ENCODE results near the gene ERCC8.

The ERCC8 gene

GRCh38 chr5:60833520-60833919 is 111.3 kb downstream of the ERCC8 start:
- DNase-seq: no peak

- DNase-seq: no peak
Measured at GRCh38 chr5:60830581-60831127, 114.2 kb downstream of the ERCC8 start.

DNA sequence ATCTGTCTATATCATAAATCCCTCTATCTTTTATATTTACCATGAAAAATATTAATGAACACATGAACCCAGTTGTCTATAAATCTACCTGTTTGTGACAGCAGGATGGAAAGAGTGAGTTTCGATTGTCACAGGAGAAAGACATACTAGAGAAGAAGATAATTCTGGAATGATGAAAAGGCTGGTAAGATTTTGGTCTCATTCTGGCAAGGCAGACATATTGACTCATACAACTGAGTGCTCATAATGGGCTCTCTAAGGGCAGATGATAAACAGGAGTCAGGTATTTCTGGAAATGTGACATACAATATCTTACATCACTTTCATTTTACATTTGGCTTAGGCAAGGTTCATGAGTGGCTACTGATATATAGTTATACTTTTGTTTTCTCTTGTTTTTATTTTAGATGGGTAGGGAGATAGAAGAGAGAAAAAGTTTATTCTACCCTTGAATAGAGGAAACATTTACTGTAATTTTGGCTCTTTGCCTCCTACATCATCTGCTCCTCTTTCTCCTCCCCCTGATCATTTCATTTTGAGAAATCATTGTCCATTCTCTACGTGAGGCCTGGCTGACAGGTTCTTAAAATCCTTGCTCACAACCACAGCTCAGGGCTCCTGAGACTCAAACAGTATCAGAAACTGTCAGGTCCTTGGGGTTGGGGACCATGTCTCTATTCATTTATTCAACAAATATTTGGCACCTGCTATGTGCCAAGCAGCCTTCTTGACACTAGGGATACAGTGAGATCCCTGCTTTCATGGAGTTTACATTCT is 115.2 kb downstream of the ERCC8 start:
- DNase-seq: no peak

- no peak for DNase-seq
Measured at GRCh38 chr5:60827201-60827600, 117.7 kb downstream of the ERCC8 start.

GRCh38 chr5:60826653-60827052 is 118.2 kb downstream of the ERCC8 start:
- no peak for DNase-seq

Measured in NCI-H748 treated with DMSO at 0.1 percent for 48 hours (cell line).